SK-N-SH treated with all-trans-retinoic acid at 6 μM for 48 hours (cell line): ENCODE data around the gene MED9.
"Not testable (repeated sequence)": the region's sequence is repeated elsewhere in the genome, so short reads cannot be mapped to it uniquely, and the experiment has no call there.

Experiments used
- ATAC-seq: fragments of 200-7000 bp; cut with Tn5 transposase; 3 replicates; pipeline ENCODE4 v1.9.1; 2020; ENCODE audit warnings: mild to moderate bottlenecking, moderate library complexity
- CSDC2 ChIP-seq: fragments of 250-450 bp; sonication (Bioruptor Pico); IDR thresholded peaks from 2 replicates; pipeline ENCODE4 v1.5.0; 2020; ENCODE audit warnings: mild to moderate bottlenecking, moderate library complexity
- ESRRG ChIP-seq: fragments of 250-450 bp; sonication (Bioruptor Pico); IDR thresholded peaks from 2 replicates; pipeline ENCODE4 v1.6.1; 2021; ENCODE audit warnings: mild to moderate bottlenecking
- GLIS3 ChIP-seq: fragments of 250-450 bp; sonication (Bioruptor Pico); IDR thresholded peaks from 2 replicates; pipeline ENCODE4 v1.5.0; 2020; ENCODE audit warnings: mild to moderate bottlenecking, moderate library complexity
- ISL1 ChIP-seq: fragments of 250-450 bp; sonication (Bioruptor Pico); IDR thresholded peaks from 2 replicates; pipeline ENCODE4 v2.1.2; 2022; ENCODE audit warnings: mild to moderate bottlenecking, moderate library complexity
- OSR1 ChIP-seq: fragments of 250-450 bp; sonication (Bioruptor Pico); IDR thresholded peaks from 2 replicates; pipeline ENCODE4 v1.8.0; 2022; ENCODE audit warnings: moderate library complexity, mild to moderate bottlenecking, inconsistent platforms
- PPARA ChIP-seq: fragments of 250-450 bp; sonication (Bioruptor Pico); IDR thresholded peaks from 2 replicates; pipeline ENCODE4 v1.5.0; 2020; ENCODE audit warnings: mild to moderate bottlenecking, borderline replicate concordance
- RARB ChIP-seq: fragments of 250-450 bp; sonication (Bioruptor Pico); IDR thresholded peaks from 2 replicates; pipeline ENCODE4 v1.8.0; 2021; ENCODE audit warnings: mild to moderate bottlenecking, moderate library complexity
- SNAI2 ChIP-seq: fragments of 250-450 bp; sonication (Bioruptor Pico); IDR thresholded peaks from 2 replicates; pipeline ENCODE4 v1.5.0; 2020; ENCODE audit warnings: mild to moderate bottlenecking, moderate library complexity
- TCF4 ChIP-seq: fragments of 250-450 bp; sonication (Bioruptor Pico); IDR thresholded peaks from 2 replicates; pipeline ENCODE4 v1.8.0; 2021; ENCODE audit warnings: mild to moderate bottlenecking, moderate library complexity, borderline replicate concordance
- TOX ChIP-seq: fragments of 250-450 bp; sonication (Bioruptor Pico); IDR thresholded peaks from 2 replicates; pipeline ENCODE4 v1.8.0; 2021; ENCODE audit warnings: mild to moderate bottlenecking, moderate library complexity, borderline replicate concordance
- ZC3H10 ChIP-seq: fragments of 250-450 bp; sonication (Bioruptor Pico); IDR thresholded peaks from 2 replicates; pipeline ENCODE4 v1.5.1; 2021; ENCODE audit warnings: mild to moderate bottlenecking, moderate library complexity
- ZFP3 ChIP-seq: fragments of 250-450 bp; sonication (Bioruptor Pico); IDR thresholded peaks from 2 replicates; pipeline ENCODE4 v1.5.0; 2020; ENCODE audit warnings: mild to moderate bottlenecking, moderate library complexity
- ZFP30 ChIP-seq: fragments of 450-650 bp; formaldehyde crosslinking; IDR thresholded peaks from 2 replicates; pipeline ENCODE4 v1.5.0; 2022; ENCODE audit warnings: mild to moderate bottlenecking, moderate library complexity
- ZNF565 ChIP-seq: fragments of 450-650 bp; formaldehyde crosslinking; conservative IDR thresholded peaks from 2 replicates; pipeline ENCODE4 v1.5.0; 2020; ENCODE audit warnings: low read depth, mild to moderate bottlenecking, moderate library complexity
- ZNF70 ChIP-seq: fragments of 450-650 bp; formaldehyde crosslinking; IDR thresholded peaks from 2 replicates; pipeline ENCODE4 v1.5.0; 2020; ENCODE audit warnings: mild to moderate bottlenecking, moderate library complexity
- ZNF8 ChIP-seq: fragments of 450-650 bp; formaldehyde crosslinking; IDR thresholded peaks from 2 replicates; pipeline ENCODE4 v1.5.0; 2020; ENCODE audit warnings: mild to moderate bottlenecking, moderate library complexity
- TF ChIP-seq, protein P1 (sequence below): fragments of 250-450 bp; sonication (Bioruptor Pico); IDR thresholded peaks from 2 replicates; pipeline ENCODE4 v1.5.0; 2020; ENCODE audit warnings: mild to moderate bottlenecking, moderate library complexity
- TF ChIP-seq, protein P2 (sequence below): fragments of 250-450 bp; sonication (Bioruptor Pico); IDR thresholded peaks from 2 replicates; pipeline ENCODE4 v1.8.0; 2021; ENCODE audit warnings: low read depth, mild to moderate bottlenecking, moderate library complexity, borderline replicate concordance
- TF ChIP-seq, protein P3 (sequence below): fragments of 250-450 bp; sonication (Bioruptor Pico); IDR thresholded peaks from 2 replicates; pipeline ENCODE4 v1.5.1; 2020; ENCODE audit warnings: low read depth, mild to moderate bottlenecking, moderate library complexity
- TF ChIP-seq, protein P4 (sequence below): fragments of 250-450 bp; sonication (Bioruptor Pico); IDR thresholded peaks from 2 replicates; pipeline ENCODE4 v1.8.0; 2020; ENCODE audit warnings: mild to moderate bottlenecking, moderate library complexity, borderline replicate concordance

The MED9 gene

DNA sequence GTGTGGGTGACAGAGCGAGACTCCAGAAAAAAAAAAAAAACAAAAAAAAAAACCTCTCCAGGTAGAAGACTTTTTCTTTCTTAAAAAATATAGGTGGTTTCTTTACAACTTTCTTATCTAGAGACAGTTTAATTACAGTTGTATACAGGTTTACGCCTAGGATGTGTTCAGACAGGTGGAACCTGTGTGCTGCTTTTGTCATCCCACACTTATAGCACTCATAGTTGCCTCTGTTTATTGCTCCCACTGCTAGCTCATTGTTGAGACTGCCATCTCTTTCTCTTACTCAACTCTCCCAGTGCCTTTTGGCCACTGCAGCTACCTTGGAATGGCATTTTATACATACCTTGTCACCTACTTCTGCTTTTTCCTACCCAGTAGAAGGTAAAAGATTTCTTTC, 19.1 kb upstream of the MED9 start (continued):
- TF ChIP-seq, protein P1, sequence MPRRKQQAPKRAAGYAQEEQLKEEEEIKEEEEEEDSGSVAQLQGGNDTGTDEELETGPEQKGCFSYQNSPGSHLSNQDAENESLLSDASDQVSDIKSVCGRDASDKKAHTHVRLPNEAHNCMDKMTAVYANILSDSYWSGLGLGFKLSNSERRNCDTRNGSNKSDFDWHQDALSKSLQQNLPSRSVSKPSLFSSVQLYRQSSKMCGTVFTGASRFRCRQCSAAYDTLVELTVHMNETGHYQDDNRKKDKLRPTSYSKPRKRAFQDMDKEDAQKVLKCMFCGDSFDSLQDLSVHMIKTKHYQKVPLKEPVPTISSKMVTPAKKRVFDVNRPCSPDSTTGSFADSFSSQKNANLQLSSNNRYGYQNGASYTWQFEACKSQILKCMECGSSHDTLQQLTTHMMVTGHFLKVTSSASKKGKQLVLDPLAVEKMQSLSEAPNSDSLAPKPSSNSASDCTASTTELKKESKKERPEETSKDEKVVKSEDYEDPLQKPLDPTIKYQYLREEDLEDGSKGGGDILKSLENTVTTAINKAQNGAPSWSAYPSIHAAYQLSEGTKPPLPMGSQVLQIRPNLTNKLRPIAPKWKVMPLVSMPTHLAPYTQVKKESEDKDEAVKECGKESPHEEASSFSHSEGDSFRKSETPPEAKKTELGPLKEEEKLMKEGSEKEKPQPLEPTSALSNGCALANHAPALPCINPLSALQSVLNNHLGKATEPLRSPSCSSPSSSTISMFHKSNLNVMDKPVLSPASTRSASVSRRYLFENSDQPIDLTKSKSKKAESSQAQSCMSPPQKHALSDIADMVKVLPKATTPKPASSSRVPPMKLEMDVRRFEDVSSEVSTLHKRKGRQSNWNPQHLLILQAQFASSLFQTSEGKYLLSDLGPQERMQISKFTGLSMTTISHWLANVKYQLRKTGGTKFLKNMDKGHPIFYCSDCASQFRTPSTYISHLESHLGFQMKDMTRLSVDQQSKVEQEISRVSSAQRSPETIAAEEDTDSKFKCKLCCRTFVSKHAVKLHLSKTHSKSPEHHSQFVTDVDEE (CRISPR knock-in tag), result no peak
- no peak for TF ChIP-seq ZC3H10 (CRISPR knock-in tag)
- no peak for TF ChIP-seq GLIS3 (CRISPR knock-in tag)

DNA sequence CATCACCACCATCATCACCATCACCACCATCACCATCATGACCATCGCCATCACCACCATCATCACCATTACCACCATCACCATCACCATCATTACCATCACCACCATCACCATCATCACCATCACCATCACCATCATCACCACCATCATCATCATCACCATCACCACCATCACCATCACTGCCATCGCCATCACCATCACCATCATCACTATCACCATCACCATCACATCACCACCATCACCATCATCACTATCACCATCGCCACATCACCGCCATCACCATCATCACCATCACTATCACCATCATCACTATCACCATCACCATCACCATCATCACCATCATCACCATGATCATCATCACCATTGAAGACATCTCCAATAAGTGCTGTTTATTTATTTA, 16.8 kb upstream of the MED9 start:
- ATAC-seq, result no peak
- no peak for TF ChIP-seq RARB (CRISPR knock-in tag)
- no peak for TF ChIP-seq PPARA (CRISPR knock-in tag)
- no peak for TF ChIP-seq GLIS3 (CRISPR knock-in tag)
- no peak for TF ChIP-seq ZNF8 (CRISPR knock-in tag)
- TF ChIP-seq ZFP30 (CRISPR knock-in tag), result no peak

DNA sequence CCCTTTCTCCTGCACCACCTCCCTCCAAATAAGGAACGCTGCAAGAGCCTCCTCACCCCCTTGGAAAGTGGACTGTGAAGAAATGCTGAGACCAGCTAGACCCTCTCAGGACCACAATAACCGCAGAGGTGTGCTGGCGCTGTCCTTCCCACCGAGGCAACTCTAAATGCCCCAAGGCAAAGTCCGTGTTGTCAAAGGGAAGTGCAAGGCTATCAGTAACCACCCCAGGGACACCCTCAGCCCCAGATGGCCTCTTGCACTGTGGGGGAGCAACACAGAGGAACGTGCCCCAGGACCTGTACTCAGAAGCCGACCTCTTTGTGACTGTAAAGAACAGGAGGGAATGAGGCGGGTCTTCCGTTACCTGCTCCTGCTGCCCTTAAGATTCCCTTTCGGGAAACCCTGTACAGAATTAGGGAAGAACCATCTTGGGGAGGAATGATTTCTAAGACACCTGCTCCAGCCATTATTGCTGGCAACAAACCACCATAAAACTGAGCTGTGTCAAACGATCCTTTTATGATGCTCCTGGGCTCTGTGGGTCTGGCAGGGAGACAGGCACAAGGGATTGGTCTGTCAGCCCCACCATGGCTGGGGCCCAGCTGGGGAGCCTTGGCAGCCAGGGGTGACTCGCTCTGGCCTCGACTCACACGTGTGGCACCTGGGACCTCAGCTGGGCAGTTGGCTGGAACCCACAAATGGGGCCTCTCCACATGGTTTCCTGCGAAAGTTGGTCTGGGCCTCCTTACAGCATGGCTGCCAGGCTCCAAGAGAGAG, 14.6 kb upstream of the MED9 start:
- no peak for ATAC-seq

DNA sequence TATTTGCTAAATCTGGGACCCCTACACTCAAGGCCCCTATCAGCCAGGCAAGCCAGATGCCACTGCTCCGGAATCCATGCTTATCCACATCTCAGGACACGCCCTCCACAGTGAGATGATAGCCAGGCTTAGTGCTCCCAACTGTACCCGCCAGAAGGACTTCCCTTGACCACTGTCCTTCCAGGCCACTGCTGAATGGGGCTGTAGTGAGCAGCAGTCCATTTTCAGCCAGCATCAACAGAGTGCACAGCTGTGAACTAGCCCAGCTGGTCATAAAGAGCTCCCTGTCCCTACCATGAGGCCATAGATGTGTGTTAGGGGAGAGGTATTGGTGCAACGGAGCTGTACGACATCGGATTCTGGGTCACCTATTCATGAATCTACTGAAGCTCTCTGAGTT, 13.0 kb upstream of the MED9 start:
- TF ChIP-seq ZFP30 (CRISPR knock-in tag) (no peak), OSR1 (CRISPR knock-in tag) (no peak), ISL1 (CRISPR knock-in tag) (no peak), PPARA (CRISPR knock-in tag) (no peak), RARB (CRISPR knock-in tag) (no peak), ZNF565 (CRISPR knock-in tag) (no peak), ZFP3 (CRISPR knock-in tag) (no peak)
- TF ChIP-seq, protein P2, sequence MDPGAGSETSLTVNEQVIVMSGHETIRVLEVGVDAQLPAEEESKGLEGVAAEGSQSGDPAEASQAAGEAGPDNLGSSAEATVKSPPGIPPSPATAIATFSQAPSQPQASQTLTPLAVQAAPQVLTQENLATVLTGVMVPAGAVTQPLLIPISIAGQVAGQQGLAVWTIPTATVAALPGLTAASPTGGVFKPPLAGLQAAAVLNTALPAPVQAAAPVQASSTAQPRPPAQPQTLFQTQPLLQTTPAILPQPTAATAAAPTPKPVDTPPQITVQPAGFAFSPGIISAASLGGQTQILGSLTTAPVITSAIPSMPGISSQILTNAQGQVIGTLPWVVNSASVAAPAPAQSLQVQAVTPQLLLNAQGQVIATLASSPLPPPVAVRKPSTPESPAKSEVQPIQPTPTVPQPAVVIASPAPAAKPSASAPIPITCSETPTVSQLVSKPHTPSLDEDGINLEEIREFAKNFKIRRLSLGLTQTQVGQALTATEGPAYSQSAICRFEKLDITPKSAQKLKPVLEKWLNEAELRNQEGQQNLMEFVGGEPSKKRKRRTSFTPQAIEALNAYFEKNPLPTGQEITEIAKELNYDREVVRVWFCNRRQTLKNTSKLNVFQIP (CRISPR knock-in tag), result no peak
- TF ChIP-seq, protein P1 (CRISPR knock-in tag), result no peak
- TF ChIP-seq, protein P3, sequence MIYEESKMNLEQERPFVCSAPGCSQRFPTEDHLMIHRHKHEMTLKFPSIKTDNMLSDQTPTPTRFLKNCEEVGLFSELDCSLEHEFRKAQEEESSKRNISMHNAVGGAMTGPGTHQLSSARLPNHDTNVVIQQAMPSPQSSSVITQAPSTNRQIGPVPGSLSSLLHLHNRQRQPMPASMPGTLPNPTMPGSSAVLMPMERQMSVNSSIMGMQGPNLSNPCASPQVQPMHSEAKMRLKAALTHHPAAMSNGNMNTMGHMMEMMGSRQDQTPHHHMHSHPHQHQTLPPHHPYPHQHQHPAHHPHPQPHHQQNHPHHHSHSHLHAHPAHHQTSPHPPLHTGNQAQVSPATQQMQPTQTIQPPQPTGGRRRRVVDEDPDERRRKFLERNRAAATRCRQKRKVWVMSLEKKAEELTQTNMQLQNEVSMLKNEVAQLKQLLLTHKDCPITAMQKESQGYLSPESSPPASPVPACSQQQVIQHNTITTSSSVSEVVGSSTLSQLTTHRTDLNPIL (CRISPR knock-in tag), result no peak
- TF ChIP-seq, protein P4, sequence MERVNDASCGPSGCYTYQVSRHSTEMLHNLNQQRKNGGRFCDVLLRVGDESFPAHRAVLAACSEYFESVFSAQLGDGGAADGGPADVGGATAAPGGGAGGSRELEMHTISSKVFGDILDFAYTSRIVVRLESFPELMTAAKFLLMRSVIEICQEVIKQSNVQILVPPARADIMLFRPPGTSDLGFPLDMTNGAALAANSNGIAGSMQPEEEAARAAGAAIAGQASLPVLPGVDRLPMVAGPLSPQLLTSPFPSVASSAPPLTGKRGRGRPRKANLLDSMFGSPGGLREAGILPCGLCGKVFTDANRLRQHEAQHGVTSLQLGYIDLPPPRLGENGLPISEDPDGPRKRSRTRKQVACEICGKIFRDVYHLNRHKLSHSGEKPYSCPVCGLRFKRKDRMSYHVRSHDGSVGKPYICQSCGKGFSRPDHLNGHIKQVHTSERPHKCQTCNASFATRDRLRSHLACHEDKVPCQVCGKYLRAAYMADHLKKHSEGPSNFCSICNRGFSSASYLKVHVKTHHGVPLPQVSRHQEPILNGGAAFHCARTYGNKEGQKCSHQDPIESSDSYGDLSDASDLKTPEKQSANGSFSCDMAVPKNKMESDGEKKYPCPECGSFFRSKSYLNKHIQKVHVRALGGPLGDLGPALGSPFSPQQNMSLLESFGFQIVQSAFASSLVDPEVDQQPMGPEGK (CRISPR knock-in tag), result no peak
- no peak for ATAC-seq

More for the DNA sequence above, 14.6 kb upstream of the MED9 start:
- TF ChIP-seq ISL1 (CRISPR knock-in tag) (no peak), ZNF8 (CRISPR knock-in tag) (no peak), CSDC2 (no peak), ESRRG (CRISPR knock-in tag) (no peak), ZFP3 (CRISPR knock-in tag) (no peak), ZNF70 (no peak), SNAI2 (CRISPR knock-in tag) (no peak), ZC3H10 (CRISPR knock-in tag) (no peak), TOX (no peak), TCF4 (CRISPR knock-in tag) (no peak), OSR1 (CRISPR knock-in tag) (no peak)

DNA sequence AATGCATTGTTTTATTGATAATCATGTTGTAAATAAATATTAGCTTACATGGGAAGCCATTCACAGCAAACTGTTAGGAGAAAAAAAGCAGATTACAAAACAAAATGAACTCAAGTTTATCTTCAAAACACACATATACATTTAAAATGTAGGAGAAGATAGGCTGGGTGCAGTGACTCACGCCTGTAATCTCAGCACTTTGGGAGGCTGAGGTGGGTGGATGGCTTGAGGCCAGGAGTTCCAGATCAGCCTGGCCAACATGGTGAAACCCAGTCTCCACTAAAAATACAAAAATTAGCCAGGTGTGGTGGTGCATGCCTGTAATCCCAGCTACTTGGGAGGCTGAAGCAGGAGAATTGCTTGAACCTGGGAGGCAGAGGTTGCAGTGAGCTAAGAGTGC, 10.9 kb upstream of the MED9 start:
- ATAC-seq, result not testable (repeated sequence)
